ENCODE results near the gene TRPC4AP. TPM values are rescaled to one million over a fixed set of nuclear protein-coding genes. Genes with fewer than 3 reads are reported as not detected.

The TRPC4AP gene
- polyA plus RNA-seq, 12 donors: 31.0 to 62.0 (median 56.2) TPM; not detected in 1

DNA sequence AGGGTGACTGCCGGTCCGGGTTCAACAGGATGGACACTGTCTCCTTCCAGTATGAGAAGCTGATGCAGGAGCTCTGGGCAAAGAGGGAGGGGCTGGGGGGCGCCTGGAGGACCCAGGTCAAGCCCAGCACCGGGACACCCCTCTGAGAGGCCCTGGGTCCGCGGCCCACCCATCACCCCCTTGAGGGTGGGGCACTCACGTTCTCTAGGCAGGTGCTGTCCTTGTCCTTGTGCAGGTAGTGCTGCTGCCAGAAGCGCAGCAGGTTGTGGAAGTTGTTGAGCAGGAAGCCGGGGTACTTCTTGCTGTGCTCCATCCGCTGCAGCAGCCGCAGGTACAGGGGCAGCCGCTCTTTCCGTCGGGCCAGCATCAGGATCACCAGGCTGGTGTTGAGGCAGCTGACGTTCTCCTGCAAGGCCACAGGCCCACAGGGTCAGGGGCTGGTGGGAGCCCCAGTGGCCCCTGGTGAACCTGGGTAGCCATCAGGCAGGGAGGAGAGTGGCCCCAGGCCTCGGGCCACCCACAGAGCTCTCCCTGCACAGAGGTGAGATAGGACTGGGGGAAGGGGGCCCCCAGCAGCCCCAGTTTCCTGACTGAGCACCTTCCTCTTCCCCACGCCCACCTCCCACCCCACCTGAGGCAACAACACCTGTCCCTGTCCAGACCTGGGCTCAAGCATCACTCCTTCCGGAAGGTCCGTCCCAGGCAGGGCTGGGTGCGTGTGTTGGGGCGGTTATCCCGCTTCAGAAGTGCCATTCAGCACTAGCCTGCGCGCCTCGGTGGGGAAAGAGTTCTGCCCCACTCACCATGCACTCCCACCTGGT lies 89.2 kb downstream of the TRPC4AP start:
- no peak for DNase-seq

DNA sequence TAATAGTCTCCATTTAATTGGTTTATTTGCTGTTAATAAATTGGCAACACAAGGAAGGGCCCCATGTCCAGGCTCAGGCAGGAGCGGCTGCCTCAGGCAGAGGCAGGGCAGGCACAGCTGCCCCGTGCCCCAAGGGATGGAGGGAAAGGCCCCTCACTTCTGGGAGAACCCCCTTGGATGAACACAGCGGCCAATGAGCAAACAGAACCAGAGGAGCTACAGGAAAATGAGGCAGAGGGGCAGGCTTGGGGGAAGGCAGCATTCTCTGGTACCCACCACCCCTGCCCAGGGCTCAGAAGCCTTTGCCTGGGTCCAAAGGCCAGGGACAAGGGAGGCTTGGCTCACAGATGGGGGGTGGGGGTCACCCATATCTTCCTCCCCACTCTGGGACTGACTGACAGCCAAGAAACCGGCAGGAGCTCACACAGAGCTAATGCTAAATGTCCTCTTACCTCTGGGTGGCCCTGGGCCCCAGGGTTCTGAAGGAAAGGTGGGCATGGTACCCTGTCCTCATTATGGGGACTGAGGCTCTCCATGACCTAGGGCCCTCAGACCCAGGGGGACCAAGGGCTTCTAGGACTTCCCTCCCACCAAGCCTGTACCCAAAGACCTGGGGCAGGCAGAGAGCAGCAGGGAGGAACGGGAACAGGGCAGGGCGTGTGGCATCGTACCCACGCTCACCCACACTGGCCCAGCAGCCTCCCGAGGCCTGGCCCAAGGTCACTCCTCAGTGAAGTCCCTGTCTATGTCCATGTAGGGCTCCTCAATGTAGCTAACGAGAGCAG lies 90.0 kb downstream of the TRPC4AP start:
- DNase-seq: no peak

DNA sequence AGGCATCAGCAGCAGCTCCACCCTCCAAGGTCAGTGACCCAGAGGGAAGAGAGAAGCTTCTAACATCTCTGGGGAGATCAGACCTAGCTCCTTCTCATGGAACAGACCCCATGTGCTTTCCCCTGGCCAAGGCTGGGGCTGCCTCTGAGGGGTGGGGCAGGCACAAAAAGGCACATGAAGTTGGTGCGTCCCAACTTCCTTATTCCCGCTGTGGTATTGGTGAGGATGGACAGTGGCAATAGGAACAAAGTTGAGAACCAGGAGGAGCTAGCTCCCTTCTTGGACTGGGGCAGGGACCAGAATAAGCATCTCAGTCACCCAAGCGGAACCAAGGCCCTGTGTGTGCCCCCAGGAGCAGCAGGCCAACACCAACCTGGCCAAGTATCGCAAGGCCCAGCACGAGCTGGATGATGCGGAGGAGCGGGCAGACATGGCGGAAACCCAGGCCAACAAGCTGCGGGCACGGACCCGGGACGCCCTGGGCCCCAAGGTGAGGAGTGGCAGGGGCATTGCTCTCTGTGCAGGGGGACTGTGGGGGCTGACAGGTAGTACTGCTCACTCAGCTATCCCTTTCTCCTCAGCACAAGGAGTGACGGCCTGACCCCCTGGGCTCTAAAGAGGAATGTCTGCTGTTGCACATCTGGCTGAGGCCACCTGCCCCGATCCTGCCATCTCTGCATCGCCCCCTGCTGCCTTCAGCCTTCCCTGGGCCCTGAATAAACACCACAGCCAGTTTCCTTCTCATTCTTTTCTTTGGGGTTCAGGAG lies 90.8 kb downstream of the TRPC4AP start:
- DNase-seq: no peak

DNA sequence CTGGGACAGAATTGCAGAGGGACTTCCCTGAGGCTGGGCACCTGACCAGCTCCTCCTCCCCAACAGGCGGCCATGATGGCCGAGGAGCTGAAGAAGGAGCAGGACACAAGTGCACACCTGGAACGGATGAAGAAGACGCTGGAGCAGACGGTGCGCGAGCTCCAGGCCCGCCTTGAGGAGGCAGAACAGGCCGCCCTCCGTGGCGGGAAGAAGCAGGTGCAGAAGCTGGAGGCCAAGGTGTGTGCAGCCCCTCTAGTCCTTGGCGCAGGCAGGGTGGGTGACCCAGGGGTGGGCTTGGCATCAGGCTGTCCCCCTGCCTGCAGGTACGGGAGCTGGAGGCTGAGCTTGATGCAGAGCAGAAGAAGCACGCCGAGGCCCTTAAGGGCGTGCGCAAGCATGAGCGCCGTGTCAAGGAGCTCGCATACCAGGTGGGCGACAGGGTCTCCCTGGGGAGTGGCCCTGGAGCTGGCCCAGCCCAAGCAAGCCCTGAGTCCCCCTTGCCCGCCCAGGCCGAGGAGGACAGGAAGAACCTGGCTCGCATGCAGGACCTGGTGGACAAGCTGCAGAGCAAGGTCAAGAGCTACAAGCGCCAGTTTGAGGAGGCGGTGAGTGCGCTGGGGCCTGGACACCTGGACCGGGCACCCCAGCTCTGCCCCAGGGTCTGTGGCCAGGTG lies 91.5 kb downstream of the TRPC4AP start:
- no peak for DNase-seq

DNA sequence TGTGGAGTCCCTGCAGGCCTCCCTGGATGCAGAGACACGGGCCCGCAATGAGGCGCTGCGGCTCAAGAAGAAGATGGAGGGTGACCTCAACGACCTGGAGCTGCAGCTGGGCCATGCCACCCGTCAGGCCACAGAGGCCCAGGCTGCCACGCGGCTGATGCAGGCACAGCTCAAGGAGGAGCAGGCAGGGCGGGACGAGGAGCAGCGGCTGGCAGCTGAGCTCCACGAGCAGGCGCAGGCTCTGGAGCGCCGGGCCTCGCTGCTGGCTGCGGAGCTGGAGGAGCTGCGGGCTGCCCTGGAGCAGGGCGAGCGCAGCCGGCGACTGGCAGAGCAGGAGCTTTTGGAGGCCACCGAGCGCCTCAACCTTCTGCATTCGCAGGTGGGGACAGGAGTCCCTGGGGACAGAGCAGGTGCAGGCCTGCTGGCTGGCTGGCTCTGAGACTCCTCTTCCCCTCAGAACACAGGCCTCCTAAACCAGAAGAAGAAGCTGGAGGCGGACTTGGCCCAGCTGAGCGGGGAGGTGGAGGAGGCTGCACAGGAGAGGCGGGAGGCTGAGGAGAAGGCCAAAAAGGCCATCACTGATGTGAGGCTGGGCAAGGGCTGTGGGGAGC lies 92.2 kb downstream of the TRPC4AP start:
- DNase-seq: no peak

DNA sequence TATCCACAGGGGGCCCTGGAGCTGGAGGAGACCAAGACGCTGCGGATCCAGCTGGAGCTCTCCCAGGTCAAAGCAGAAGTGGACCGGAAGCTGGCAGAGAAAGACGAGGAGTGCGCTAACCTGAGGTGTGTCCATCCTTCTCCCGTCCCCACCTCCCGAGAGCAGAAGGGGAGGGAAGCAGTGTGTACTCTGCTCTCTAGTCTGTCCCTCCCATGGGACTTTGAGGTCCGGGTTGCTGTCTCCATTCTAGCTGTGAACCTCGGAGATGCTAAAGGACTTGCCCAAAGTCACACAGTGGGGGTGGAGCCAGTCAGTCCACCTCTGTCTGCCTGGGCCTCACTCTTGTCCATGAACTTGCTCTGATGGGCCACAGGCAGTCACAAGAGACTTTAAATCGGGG lies 92.8 kb downstream of the TRPC4AP start:
- DNase-seq: no peak

DNA sequence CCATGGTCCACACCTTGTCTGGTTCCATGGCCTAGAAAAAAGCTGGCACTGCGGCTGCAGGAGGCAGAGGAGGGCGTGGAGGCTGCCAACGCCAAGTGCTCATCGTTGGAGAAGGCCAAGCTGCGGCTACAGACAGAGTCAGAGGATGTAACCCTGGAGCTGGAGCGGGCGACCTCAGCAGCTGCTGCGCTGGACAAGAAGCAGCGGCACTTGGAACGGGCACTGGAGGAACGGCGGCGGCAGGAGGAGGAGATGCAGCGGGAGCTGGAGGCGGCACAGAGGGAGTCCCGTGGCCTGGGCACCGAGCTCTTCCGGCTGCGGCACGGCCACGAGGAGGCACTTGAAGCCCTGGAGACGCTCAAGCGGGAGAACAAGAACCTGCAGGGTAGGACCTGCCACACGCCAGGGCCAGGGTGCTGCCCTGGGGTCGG lies 93.6 kb downstream of the TRPC4AP start:
- DNase-seq: no peak

DNA sequence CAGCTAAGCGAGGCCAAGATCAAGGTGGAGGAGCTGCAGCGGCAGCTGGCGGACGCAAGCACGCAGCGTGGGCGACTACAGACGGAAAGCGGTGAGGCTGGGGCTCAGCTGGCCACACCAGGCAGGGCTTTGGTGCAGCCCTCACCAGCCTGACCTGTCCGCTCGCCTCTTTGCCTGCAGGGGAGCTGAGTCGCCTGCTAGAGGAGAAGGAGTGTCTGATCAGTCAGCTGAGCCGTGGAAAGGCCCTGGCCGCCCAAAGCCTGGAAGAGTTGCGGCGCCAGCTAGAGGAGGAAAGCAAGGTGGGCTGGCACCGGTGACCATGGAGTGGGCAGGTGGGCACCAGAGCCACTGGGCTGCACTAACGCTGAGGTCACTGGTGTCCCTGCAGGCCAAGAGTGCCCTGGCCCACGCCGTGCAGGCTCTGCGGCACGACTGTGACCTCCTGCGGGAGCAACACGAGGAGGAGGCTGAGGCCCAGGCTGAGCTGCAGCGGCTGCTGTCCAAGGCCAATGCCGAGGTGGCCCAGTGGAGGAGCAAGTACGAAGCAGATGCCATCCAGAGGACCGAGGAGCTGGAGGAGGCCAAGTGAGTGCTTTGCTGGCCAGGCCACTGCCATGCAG lies 94.2 kb downstream of the TRPC4AP start:
- no peak for DNase-seq

DNA sequence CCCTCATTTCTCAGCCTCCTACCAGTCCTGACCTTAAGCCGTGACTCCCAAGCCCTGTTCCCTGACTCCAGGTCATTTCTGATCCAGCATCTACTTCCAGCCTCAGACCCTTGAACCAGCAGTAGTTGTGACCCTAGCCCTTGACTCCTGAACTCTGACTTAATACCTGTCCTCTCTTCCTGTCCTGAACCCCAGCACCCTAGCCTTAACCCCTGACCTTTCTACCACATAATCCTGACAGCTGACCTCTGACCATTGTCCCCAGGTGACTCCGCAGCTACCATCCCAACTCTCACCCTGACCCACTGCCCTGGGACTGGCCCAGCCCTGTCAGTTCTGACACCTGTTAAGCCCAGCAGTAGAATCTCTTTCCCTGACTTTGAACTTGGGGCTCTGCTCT lies 94.8 kb downstream of the TRPC4AP start:
- DNase-seq: no peak

DNA sequence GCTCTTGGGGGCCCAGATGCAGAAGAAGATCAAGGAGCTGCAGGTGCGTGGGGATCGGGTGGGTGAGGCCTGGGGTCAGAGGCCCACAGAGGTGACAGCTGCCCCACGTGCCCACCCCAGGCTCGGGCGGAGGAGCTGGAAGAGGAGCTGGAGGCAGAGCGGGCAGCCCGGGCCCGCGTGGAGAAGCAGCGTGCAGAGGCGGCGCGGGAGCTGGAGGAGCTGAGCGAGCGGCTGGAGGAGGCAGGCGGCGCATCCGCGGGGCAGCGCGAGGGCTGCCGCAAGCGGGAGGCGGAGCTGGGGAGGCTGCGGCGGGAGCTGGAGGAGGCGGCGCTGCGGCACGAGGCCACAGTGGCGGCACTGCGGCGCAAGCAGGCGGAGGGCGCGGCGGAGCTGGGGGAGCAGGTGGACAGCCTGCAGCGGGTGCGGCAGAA lies 95.5 kb downstream of the TRPC4AP start:
- DNase-seq: peak; percentile 40

DNA sequence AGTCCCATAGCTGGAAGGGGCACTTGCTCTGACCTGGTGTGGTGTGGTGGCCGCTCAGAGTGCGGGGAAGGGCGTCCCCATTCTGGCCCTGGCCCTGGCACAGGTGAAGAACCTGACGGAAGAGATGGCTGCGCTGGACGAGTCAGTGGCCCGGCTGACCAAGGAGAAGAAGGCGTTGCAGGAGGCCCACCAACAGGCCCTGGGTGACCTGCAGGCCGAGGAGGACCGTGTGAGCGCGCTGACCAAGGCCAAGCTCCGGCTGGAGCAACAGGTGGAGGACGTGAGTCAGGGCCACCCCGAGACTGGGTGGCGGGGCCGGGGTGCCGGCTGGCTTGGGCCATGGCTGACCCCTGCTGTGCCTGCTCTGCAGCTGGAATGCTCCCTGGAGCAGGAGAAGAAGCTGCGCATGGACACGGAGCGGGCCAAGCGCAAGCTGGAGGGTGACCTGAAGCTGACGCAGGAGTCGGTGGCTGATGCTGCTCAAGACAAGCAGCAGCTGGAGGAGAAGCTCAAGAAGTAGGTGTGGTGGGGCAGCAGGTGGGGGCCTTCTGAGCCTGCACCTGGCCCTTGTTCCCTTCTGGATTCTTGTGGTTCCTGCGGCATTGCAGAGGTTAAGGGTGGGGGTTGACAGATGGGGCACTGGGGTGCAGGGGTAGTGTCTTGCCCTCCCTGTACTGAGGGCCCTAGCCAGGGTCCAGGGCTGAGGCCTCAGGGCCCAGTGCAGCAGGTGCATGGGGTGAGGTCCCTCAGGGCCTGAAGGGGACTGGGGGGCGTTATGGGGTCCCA lies 96.2 kb downstream of the TRPC4AP start:
- DNase-seq: no peak

DNA sequence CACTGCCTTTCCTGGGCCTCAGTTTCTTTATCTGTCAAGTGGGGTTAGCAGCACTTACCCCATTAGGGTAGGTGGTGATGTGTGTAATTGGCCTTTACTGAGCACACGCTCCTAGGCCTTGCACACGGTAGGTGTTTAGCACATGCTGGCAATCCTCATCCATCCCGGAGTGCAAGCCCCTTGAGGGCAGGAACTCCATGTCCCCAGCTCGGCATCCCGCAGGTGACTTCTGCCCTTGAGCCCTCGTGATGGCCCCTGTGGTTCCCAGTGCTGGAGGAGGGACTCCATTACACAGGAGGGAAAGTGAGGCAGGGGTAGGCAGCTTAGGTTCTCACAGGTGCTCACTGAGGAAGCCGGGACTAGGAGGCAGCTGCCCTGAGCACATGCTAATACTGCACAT lies 96.9 kb downstream of the TRPC4AP start:
- no peak for DNase-seq

DNA sequence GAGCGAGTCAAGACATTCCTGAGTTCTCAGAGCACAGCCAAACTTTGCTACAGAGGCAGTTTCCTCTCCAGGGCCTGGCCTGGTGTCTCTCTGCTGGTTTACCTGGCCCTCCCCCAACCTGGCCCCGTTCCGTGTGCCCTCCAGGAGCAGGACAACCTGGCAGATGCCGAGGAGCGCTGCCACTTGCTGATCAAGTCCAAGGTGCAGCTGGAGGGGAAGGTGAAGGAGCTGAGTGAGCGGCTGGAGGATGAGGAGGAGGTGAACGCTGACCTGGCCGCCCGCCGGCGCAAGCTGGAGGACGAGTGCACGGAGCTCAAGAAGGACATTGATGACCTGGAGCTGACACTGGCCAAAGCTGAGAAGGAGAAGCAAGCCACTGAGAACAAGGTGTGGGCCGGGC lies 97.4 kb downstream of the TRPC4AP start:
- no peak for DNase-seq

DNA sequence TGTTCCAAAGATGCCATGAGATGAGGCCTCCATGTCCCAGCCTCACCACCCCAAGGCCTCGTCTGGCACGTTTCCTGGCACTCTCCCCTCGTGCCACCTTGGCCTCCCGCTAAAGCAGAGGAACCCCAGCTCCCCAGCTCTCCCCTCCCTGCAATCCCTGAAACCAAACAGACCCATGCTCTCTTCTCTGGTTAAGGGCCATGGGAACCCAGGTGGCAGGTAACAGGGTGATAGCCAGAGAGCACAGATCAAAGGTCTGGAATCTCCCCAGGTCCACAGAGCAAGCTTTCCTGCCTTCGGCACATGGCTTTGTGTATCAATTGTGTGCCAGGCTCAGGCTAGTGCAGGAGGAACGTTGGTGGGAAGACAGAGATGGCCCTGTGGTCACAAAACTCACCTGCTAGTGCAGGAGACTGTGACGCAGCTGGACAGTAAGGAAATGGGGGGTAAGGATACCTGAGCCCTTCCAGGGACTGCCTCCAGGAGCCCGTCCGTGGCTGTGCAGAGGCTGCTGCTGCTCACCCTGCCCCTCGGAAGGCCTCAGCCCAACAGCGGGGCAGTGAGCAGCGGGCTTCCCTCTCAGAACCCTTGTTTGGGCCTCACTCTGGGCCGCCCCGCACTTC lies 98.0 kb downstream of the TRPC4AP start:
- no peak for DNase-seq

DNA sequence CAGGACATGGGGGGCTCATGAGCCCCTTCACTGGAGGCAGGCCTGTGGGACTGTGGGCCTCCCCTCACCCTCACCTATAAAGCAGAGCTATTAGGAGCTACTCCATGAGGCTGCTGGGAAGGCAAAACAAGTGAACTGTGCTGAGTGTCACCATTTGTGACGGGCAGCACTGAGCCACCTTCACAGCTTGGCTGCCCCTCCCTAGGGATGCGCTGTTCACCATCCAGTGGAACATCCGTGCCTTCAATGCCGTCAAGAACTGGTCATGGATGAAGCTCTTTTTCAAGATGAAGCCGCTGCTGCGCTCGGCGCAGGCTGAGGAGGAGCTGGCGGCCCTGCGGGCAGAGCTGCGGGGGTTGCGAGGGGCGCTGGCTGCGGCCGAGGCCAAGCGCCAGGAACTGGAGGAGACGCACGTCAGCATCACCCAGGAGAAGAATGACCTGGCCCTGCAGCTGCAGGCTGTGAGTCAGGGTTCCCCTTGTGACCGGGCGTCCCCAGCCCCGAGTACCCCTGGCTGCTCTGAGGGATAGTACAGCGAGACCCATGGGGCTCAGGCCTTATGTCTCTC lies 98.6 kb downstream of the TRPC4AP start:
- no peak for DNase-seq

DNA sequence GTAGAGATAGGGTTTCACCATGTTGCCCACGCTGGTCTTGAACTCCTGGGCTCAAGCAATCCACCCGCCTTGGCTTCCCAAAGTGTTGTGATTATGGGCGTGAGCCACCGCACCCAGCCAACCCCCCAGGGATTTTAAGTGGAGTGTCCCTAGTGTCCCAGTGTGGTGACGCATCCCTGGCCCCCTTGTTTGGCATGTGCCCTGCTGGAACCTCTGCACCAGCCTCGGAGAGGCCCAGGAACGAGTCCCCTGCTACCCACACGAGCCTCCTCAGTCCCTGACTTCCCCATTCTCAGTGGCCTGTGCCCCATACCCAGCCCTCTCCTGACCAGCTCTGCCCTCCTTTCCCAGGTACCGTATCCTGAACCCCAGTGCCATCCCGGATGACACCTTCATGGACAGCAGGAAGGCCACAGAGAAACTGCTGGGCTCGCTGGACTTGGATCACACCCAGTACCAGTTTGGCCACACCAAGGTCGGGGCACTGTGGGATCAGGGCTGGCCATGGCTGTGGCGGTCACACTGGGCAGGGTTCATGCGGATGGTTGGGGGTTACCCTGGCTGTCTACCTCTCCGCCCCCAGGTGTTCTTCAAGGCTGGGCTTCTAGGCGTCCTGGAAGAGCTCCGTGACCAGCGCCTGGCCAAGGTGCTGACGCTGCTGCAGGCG lies 99.7 kb downstream of the TRPC4AP start:
- no peak for DNase-seq

DNA sequence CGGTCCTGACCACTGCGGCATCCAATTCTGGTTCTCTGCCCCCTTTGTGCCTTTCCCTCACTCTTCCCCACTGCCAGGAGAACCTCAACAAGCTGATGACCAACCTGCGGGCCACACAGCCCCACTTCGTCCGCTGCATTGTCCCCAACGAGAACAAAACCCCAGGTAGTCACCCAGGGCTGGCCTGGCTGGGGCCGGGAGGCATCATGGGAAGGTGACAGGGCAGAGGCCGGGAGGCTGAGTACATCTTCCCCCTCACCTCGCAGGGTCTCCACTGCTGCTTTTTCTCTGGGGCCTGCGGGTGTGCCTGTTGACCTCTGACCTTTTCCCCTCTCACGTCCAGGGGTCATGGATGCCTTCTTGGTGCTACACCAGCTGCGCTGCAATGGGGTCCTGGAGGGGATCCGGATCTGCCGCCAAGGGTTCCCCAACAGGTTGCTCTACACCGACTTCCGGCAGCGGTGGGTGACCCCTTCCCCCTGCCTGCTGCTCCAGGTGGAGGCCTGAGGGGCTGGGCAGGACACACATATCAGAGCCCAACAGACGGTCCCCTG lies 101.9 kb downstream of the TRPC4AP start:
- no peak for DNase-seq

DNA sequence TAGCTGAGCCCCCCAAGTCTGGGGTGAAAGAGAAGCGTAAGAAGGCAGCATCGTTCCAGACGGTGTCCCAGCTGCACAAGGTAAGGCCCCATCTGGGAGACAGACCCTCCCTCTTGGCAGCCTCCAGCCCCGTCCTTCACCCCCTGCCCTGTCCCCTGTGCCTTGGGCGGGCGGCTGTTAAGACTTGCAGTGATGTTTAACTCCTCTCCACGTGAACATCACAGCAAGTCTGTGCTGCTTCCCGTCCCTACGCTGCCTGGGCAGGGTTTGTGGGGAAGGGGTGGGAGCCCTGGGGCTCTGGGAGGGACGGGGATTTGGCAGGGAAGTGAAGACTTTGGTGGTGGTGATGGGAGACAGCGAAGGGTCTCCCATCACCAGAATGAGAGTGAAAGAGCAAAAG lies 102.4 kb downstream of the TRPC4AP start:
- DNase-seq: no peak

Measured in muscle of arm (tissue), 12 donors.